HL-60 (cell line): ENCODE results near the gene FXR1.

Source experiments
- DNase-seq, 2 experiments: peaks; one replicate each; pipeline ENCODE4 v3.0.0-alpha.2; 2010 to 2020; ENCODE audit warnings: low read depth in 1 of 2, low spot score in 1 of 2
- H3K27ac ChIP-seq: fragments of 250-450 bp; sonication (Bioruptor Pico); replicated peaks from 2 replicates; pipeline ENCODE4 v1.5.1; 2020; ENCODE audit warnings: mild to moderate bottlenecking, moderate library complexity
- H3K27me3 ChIP-seq: fragments of 250-450 bp; sonication (Bioruptor Pico); 2 replicates; pipeline ENCODE4 v1.5.1; 2021; ENCODE audit warnings: mild to moderate bottlenecking, moderate library complexity; ENCODE audit not compliant: insufficient read depth, poor library complexity, severe bottlenecking
- H3K4me3 ChIP-seq: replicated peaks from 2 replicates; pipeline ENCODE4 v1.5.1; 2011; ENCODE audit warnings: mild to moderate bottlenecking, control low read depth, low read length; ENCODE audit not compliant: insufficient read depth
- CTCF ChIP-seq: IDR thresholded peaks from one replicate; pipeline ENCODE4 v1.5.1; 2011; ENCODE audit warnings: low read length, control low read depth, inconsistent platforms; ENCODE audit not compliant: insufficient read depth
- GABPA ChIP-seq: IDR thresholded peaks from 2 replicates; pipeline ENCODE4 v1.6.1; 2012; ENCODE audit warnings: low read depth
- POLR2AphosphoS5 ChIP-seq: IDR thresholded peaks from 2 replicates; pipeline ENCODE4 v1.6.1; 2012; ENCODE audit warnings: low read depth
- REST ChIP-seq: IDR thresholded peaks from 2 replicates; pipeline ENCODE4 v1.6.1; 2012; ENCODE audit warnings: low read depth; ENCODE audit not compliant: insufficient replicate concordance
- SPI1 ChIP-seq: IDR thresholded peaks from 2 replicates; pipeline ENCODE4 v1.6.1; 2012; ENCODE audit warnings: low read depth, mild to moderate bottlenecking, borderline replicate concordance

Gene FXR1

GRCh38 chr3:180974286-180974685 is 61.8 kb downstream of the FXR1 start:
- Histone ChIP-seq H3K27ac (no peak overlapping the region), H3K27me3 (no peaks in the 10 kb centered on the region), H3K4me3 (no peak overlapping the region)
- DNase-seq = no peak
- TF ChIP-seq SPI1 = no peak
- no peak for TF ChIP-seq CTCF
- TF ChIP-seq POLR2AphosphoS5 = no peak
- TF ChIP-seq REST = no peak
- TF ChIP-seq GABPA = no peak

GRCh38 chr3:180977498-180977897 is 65.0 kb downstream of the FXR1 start:
- no peak for TF ChIP-seq REST
- TF ChIP-seq SPI1 = no peak
- TF ChIP-seq POLR2AphosphoS5 = no peak
- no peak for TF ChIP-seq CTCF
- no peak for TF ChIP-seq GABPA

GRCh38 chr3:180979961-180980360 is 67.5 kb downstream of the FXR1 start:
- no peak overlapping the region for H3K27ac ChIP-seq

More at GRCh38 chr3:180977498-180977897, 65.0 kb downstream of the FXR1 start:
- no peak overlapping the region for H3K27ac ChIP-seq
- no peak for DNase-seq
- H3K4me3 ChIP-seq = no peak overlapping the region
- H3K27me3 ChIP-seq = no peaks in the 10 kb centered on the region

More at GRCh38 chr3:180979961-180980360, 67.5 kb downstream of the FXR1 start:
- no peak overlapping the region for H3K4me3 ChIP-seq
- TF ChIP-seq GABPA (no peak), REST (no peak), POLR2AphosphoS5 (no peak), CTCF (no peak)
- no peaks in the 10 kb centered on the region for H3K27me3 ChIP-seq
- DNase-seq = no peak
